Measurements from ENCODE around the gene USP12.
"Not testable (repeated sequence)": the region's sequence is repeated elsewhere in the genome, so short reads cannot be mapped to it uniquely, and the experiment has no call there.

The USP12 gene

DNA sequence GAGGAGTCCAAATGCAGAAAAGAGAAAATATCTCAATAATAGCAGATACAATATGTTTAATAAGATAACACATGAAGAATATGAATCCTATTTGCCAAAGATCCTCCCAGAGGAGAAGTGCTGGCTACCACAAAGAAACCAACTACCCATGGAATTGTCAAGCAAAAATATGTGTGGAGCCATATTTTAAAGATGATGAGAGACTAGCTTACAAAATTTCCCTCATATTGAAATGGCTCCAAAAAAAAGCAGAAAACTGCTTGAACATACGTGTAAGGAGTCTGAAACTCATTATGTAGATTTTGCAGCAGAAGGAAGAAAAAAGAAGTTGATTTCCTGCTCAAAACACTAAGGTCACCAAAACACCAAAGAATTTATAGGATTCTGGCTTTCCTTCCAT, 94.2 kb downstream of the USP12 start:
- peak; percentile 28 for DNase-seq (ENCODE audit: low read depth)

GRCh38 chr13:27076421-27076820, 95.2 kb downstream of the USP12 start:
- TF ChIP-seq, protein P1, sequence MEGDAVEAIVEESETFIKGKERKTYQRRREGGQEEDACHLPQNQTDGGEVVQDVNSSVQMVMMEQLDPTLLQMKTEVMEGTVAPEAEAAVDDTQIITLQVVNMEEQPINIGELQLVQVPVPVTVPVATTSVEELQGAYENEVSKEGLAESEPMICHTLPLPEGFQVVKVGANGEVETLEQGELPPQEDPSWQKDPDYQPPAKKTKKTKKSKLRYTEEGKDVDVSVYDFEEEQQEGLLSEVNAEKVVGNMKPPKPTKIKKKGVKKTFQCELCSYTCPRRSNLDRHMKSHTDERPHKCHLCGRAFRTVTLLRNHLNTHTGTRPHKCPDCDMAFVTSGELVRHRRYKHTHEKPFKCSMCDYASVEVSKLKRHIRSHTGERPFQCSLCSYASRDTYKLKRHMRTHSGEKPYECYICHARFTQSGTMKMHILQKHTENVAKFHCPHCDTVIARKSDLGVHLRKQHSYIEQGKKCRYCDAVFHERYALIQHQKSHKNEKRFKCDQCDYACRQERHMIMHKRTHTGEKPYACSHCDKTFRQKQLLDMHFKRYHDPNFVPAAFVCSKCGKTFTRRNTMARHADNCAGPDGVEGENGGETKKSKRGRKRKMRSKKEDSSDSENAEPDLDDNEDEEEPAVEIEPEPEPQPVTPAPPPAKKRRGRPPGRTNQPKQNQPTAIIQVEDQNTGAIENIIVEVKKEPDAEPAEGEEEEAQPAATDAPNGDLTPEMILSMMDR (conservative IDR thresholded peaks at IDR 0.05; ENCODE audit: low read length) = no peak
- no peak overlapping the region for H3K4me3 ChIP-seq (ENCODE audit: low read length)
- DNase-seq (ENCODE audit: low read depth) = peak; percentile 61

More for the DNA sequence above, 94.2 kb downstream of the USP12 start:
- H3K4me3 ChIP-seq (ENCODE audit: low read length) = no peak overlapping the region
- TF ChIP-seq, protein P1 (conservative IDR thresholded peaks at IDR 0.05; ENCODE audit: low read length) = no peak

DNA sequence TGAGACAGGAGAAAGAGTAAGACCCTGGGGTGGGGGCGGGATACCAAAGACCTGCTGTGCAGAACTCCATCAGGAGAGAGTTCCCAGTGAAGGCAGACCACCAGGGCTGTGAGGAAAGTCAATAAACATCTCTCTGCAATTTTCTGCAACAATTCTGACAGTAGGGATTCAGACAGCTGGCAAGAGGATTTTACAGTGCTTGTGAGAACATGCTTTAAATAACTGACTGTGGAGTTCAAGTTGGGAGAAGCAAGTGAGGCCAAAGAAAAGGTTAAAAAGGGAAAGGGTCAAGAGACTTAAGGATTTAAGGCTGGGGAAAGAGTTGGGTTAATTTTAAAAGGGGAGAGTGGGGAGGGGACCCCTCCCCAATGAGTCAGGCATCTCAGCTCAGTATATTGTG, 98.4 kb downstream of the USP12 start:
- TF ChIP-seq, protein P1 (conservative IDR thresholded peaks at IDR 0.05; ENCODE audit: low read length) = no peak
- H3K4me3 ChIP-seq (ENCODE audit: low read length) = no peak overlapping the region
- DNase-seq (ENCODE audit: low read depth) = no peak

- DNase-seq (ENCODE audit: low read depth); H3K4me3 ChIP-seq (ENCODE audit: low read length): not testable (repeated sequence)
Observed at GRCh38 chr13:27066123-27066522, 105.5 kb downstream of the USP12 start.

- TF ChIP-seq, protein P1 (conservative IDR thresholded peaks at IDR 0.05; ENCODE audit: low read length) = no peak
- H3K4me3 ChIP-seq (ENCODE audit: low read length) = no peak overlapping the region
- no peak for DNase-seq (ENCODE audit: low read depth)
Observed at GRCh38 chr13:27065582-27065981, 106.0 kb downstream of the USP12 start.

DNA sequence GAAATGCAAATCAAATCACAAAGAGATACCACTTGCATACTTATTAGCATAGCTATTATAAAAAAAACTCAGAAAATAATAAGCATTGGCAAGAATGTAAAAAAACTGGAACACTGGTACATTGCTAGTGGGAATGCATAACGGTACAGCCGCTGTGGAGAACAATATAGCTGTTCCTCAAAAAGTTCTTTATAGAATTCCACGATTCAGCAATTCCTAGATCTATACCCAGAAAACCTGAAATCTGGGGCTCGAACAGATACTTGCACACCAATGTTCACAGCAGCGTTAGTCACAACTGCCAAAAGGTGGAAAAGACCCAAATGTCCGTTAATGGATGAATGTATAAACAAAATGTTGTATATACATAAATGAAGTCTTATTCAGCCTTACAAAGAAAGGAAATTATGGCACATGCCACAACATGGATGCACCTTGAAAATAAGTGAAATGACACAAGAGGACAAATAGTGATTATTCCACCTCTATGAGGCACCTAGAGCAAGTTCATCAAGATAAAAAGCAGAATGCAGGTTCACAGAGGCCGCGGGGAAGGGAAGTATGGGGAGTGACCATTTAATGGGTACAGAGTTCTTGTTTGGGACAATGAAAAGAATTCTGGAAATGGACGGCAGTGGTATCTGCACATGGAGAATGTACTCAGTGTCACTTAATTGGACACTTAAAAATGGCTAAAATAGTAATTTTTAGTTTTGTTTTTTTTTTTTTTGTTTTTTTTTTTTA, 107.2 kb downstream of the USP12 start:
- TF ChIP-seq, protein P1 (conservative IDR thresholded peaks at IDR 0.05; ENCODE audit: low read length) = no peak
- DNase-seq (ENCODE audit: low read depth) = no peak

GRCh38 chr13:27057817-27058216, 113.8 kb downstream of the USP12 start:
- TF ChIP-seq, protein P1 (conservative IDR thresholded peaks at IDR 0.05; ENCODE audit: low read length) = no peak
- H3K4me3 ChIP-seq (ENCODE audit: low read length) = no peak overlapping the region
- DNase-seq (ENCODE audit: low read depth) = no peak

More for the DNA sequence above, 107.2 kb downstream of the USP12 start:
- no peak overlapping the region for H3K4me3 ChIP-seq (ENCODE audit: low read length)
